OCI-LY7 (cell line): ENCODE data around the gene FARP2. TPM values are rescaled to one million over a fixed set of nuclear protein-coding genes. Genes with fewer than 3 reads are reported as not detected.

Experiments
- BruUV-seq: library from RNA; stranded (reverse); fragments of 400-500 nt; replicated peaks from 2 replicates; lab custom pipeline; 2021; lab: Mats Ljungman, UMichigan
- CTCF ChIA-PET: fragments of 300-600 bp; sonication (Branson Sonifier 250); formaldehyde crosslinking; loops from one replicate; lab custom pipeline; 2022; ENCODE audit warnings: antibody characterized with exemption; ENCODE audit not compliant: unreplicated experiment; lab: Charles Lee
- POLR2A ChIA-PET: fragments of 300-600 bp; sonication (Branson Sonifier 250); formaldehyde crosslinking; loops from one replicate; lab custom pipeline; 2022; ENCODE audit warnings: antibody characterized with exemption; lab: Charles Lee
- DNase-seq: peaks from one replicate; pipeline ENCODE4 v3.0.0-alpha.2; 2015; ENCODE audit warnings: low spot score
- H2AFZ ChIP-seq: fragments of 200-600 bp; sonication (generic), shearing (Covaris generic); 2 replicates; pipeline ENCODE4 v1.6.1; 2014; ENCODE audit warnings: mild to moderate bottlenecking, antibody characterized with exemption, low read length, moderate library complexity
- H3K27ac ChIP-seq: fragments of 200-600 bp; sonication (generic); 2 replicates; pipeline ENCODE4 v1.5.1; 2014; ENCODE audit warnings: mixed run types, low read depth, mild to moderate bottlenecking, moderate library complexity, low read length, inconsistent platforms; ENCODE audit not compliant: poor library complexity, severe bottlenecking
- H3K36me3 ChIP-seq: fragments of 200-600 bp; sonication (generic); 2 replicates; pipeline ENCODE4 v1.6.1; 2014; ENCODE audit warnings: mild to moderate bottlenecking, antibody characterized with exemption, low read length, moderate library complexity, mixed read lengths; ENCODE audit not compliant: insufficient read depth
- H3K4me1 ChIP-seq: fragments of 200-600 bp; sonication (generic); 2 replicates; pipeline ENCODE4 v1.5.1; 2014; ENCODE audit warnings: mild to moderate bottlenecking, low read length; ENCODE audit not compliant: insufficient read depth, poor library complexity, severe bottlenecking
- H3K4me2 ChIP-seq: fragments of 200-600 bp; sonication (generic); 2 replicates; pipeline ENCODE4 v1.6.1; 2014; ENCODE audit warnings: mild to moderate bottlenecking, low read length
- H3K4me3 ChIP-seq: fragments of 200-600 bp; sonication (generic); 2 replicates; pipeline ENCODE4 v1.5.1; 2014; ENCODE audit warnings: mild to moderate bottlenecking, low read depth, low read length; ENCODE audit not compliant: poor library complexity, severe bottlenecking
- H3K79me2 ChIP-seq: fragments of 200-600 bp; sonication (generic); 2 replicates; pipeline ENCODE4 v1.6.1; 2016; ENCODE audit warnings: low read depth, mild to moderate bottlenecking, low read length, moderate library complexity, mixed read lengths; ENCODE audit not compliant: insufficient read depth
- H3K9me2 ChIP-seq: fragments of 200-600 bp; sonication (generic); 2 replicates; pipeline ENCODE4 v1.6.1; 2016; ENCODE audit warnings: mild to moderate bottlenecking, low read length, mixed read lengths; ENCODE audit not compliant: insufficient read depth
- H3K9me3 ChIP-seq: fragments of 200-600 bp; sonication (generic); 2 replicates; pipeline ENCODE4 v1.6.1; 2014; ENCODE audit warnings: mild to moderate bottlenecking, mixed run types, low read length, mixed read lengths
- H4K20me1 ChIP-seq: fragments of 200-600 bp; sonication (generic); 2 replicates; pipeline ENCODE4 v1.6.1; 2014; ENCODE audit warnings: mild to moderate bottlenecking, antibody characterized with exemption, low read length, moderate library complexity, mixed read lengths; ENCODE audit not compliant: insufficient read depth
- EZH2phosphoT487 ChIP-seq: fragments of 200-600 bp; sonication (generic); IDR thresholded peaks from 2 replicates; pipeline ENCODE4 v1.6.1; 2018; ENCODE audit warnings: low read depth, borderline replicate concordance, mild to moderate bottlenecking, mixed run types, antibody characterized with exemption, low read length, moderate library complexity, mixed read lengths
- intact Hi-C: fragments of 100-400 bp; cut with micrococcal nuclease; formaldehyde crosslinking; loops from one replicate; pipeline ENCODE4 v1.10.0; 2022; ENCODE audit not compliant: unreplicated experiment
- total RNA-seq, 2 experiments: library from RNA; depleted of rRNA in 1 of 2; stranded (reverse); fragments of >200 nt in 1 of 2; shearing (Covaris generic) in 1 of 2; gene quantifications; 2 replicates each; pipeline ENCODE4 v1.2.3, GENCODE V29; 2014 to 2022
- TF ChIP-seq, protein P1 (sequence below): fragments of 200-600 bp; sonication (generic); conservative IDR thresholded peaks from 2 replicates; pipeline ENCODE4 v1.5.1; 2014; ENCODE audit warnings: mild to moderate bottlenecking, antibody characterized with exemption, low read length, moderate library complexity, mixed read lengths

FARP2 gene
- total RNA-seq, 2 experiments from 2014 or later = 33.6 to 52.7 TPM

DNA sequence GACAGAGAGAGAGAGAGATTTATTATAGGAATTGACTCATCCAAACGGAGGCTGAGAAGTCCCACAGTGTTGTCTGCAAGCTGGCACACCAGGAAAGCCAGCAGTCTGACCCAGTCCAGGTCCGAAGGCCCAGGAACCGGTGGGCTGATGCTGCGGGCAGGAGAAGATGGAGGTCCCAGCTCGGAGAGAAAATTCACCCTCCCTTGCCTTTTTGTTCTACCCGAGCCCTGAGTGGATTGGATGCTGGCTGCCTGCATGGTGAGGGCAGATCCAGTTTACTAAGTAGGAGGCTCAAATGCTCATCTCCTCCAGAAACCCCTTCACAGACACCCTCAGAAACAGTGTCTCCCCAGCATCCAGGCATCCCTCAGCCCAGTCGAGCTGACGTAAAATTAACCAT is 174.5 kb downstream of the FARP2 start:
- intact Hi-C loops = no loop called here
- BruUV-seq = no TSS peak
- Histone ChIP-seq H3K27ac (no peak overlapping the region), H3K4me1 (no peaks in the 10 kb centered on the region), H3K36me3 (no peaks in the 10 kb centered on the region), H3K9me3 (no peaks in the 10 kb centered on the region), H3K79me2 (no peaks in the 10 kb centered on the region), H3K4me2 (no peak overlapping the region), H4K20me1 (no peaks in the 10 kb centered on the region), H3K9me2 (no peaks in the 10 kb centered on the region), H2AFZ (no peak overlapping the region), H3K4me3 (no peak overlapping the region)
- TF ChIP-seq, protein P1, sequence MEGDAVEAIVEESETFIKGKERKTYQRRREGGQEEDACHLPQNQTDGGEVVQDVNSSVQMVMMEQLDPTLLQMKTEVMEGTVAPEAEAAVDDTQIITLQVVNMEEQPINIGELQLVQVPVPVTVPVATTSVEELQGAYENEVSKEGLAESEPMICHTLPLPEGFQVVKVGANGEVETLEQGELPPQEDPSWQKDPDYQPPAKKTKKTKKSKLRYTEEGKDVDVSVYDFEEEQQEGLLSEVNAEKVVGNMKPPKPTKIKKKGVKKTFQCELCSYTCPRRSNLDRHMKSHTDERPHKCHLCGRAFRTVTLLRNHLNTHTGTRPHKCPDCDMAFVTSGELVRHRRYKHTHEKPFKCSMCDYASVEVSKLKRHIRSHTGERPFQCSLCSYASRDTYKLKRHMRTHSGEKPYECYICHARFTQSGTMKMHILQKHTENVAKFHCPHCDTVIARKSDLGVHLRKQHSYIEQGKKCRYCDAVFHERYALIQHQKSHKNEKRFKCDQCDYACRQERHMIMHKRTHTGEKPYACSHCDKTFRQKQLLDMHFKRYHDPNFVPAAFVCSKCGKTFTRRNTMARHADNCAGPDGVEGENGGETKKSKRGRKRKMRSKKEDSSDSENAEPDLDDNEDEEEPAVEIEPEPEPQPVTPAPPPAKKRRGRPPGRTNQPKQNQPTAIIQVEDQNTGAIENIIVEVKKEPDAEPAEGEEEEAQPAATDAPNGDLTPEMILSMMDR = no peak
- no peak for TF ChIP-seq EZH2phosphoT487
- no peak for DNase-seq
- ChIA-PET POLR2A (no interaction called here), CTCF (no interaction called here)

DNA sequence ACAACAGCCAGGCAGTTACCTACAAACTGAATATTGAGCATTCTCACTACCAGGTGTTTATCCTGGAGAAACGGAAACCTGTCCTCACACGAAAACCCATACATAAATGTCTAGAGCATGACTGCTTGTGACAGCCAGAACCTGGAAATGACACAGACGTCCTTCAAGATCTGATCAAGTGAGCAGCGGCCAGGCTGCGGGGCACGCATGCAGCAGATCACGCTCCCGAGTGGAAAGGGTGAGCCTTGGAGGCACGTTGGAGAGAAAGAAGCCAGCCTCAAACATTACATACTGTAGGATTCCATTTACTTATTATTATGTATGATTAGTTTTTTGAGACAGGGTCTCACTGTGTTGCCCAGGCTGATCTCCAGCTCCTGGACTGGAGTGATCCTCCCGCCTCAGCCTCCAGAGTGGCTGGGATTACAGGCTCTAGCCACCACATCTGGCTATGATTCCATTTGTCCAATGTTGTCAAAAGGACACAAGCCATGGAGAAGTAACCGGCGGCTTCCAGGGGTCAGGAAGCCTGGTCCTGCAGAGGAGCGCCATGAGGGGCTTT is 175.2 kb downstream of the FARP2 start:
- no peak overlapping the region for H2AFZ ChIP-seq
- ChIA-PET POLR2A (interaction anchor here (0.6 kb wide), 1 partner anchor 14 kb away, joined by 3 read pairs; no protein-coding TSS in a partner anchor), CTCF (no interaction called here)
- no peak overlapping the region for H3K27ac ChIP-seq
- H4K20me1 ChIP-seq = no peaks in the 10 kb centered on the region
- intact Hi-C loops = no loop called here
- H3K79me2 ChIP-seq = no peaks in the 10 kb centered on the region
- H3K36me3 ChIP-seq = no peaks in the 10 kb centered on the region
- no peak overlapping the region for H3K4me3 ChIP-seq
- H3K9me3 ChIP-seq = no peaks in the 10 kb centered on the region
- no TSS peak for BruUV-seq
- no peaks in the 10 kb centered on the region for H3K4me1 ChIP-seq
- DNase-seq = no peak
- H3K9me2 ChIP-seq = no peaks in the 10 kb centered on the region
- TF ChIP-seq, protein P1 = no peak
- no peak for TF ChIP-seq EZH2phosphoT487
- no peak overlapping the region for H3K4me2 ChIP-seq

DNA sequence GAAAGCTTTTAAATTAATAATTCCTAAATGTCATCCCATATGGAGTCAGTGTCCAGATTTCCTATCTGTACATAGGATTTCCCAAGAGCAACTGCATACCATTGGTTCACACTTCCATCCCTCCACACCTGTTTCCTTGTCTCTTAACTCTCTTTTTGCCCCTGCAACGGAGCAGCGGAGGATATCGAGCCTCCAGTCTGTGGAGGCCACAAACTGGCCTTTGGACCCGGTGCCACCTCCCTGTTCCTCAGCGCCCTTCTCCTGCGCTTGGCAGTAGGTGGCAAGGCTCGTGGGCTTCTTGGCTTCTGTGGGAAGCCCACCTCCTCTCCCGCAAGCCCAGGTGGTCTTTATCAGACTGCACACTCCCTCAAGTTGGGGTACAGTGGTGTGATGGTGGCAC is 176.1 kb downstream of the FARP2 start:
- no peak overlapping the region for H3K27ac ChIP-seq
- CTCF ChIA-PET = no interaction called here
- H3K4me2 ChIP-seq = no peak overlapping the region
- H2AFZ ChIP-seq = no peak overlapping the region
- no peaks in the 10 kb centered on the region for H3K9me2 ChIP-seq
- BruUV-seq = no TSS peak
- POLR2A ChIA-PET = interaction anchor here (0.6 kb wide), 1 partner anchor 77 kb away, joined by 3 read pairs; no protein-coding TSS in a partner anchor
- DNase-seq = no peak
- no peaks in the 10 kb centered on the region for H3K79me2 ChIP-seq
- H3K9me3 ChIP-seq = no peaks in the 10 kb centered on the region
- intact Hi-C loops = no loop called here
- no peak overlapping the region for H3K4me3 ChIP-seq
- H3K4me1 ChIP-seq = no peaks in the 10 kb centered on the region
- H3K36me3 ChIP-seq = no peaks in the 10 kb centered on the region
- TF ChIP-seq, protein P1 = no peak
- TF ChIP-seq EZH2phosphoT487 = no peak
- no peaks in the 10 kb centered on the region for H4K20me1 ChIP-seq
